Tibial nerve (tissue), 4 donors: ENCODE data around the gene COBLL1. TPM values are rescaled to one million over a fixed set of nuclear protein-coding genes. Genes with fewer than 3 reads are reported as not detected.

ENCODE experiments used
- DNase-seq, 2 donors: peaks; one replicate each; pipeline ENCODE4 v3.0.0-alpha.2; 2019; ENCODE audit warnings: low spot score in 2 of 2
- H3K27ac ChIP-seq, 4 donors: fragments of 200-600 bp; sonication (generic) in 3 of 4; one replicate each; pipeline ENCODE4 v1.5.1; 2017 to 2019; ENCODE audit warnings: mild to moderate bottlenecking in 1 of 4
- H3K27me3 ChIP-seq, 2 donors: fragments of 200-600 bp; sonication (generic) in 1 of 2; one replicate each; pipeline versions ENCODE4 v1.5.1 to v1.6.0; 2017 to 2019
- H3K36me3 ChIP-seq, 3 donors: fragments of 200-600 bp; sonication (generic); one replicate each; pipeline ENCODE4 v1.5.1; 2018 to 2019
- H3K4me1 ChIP-seq, 4 donors: fragments of 200-600 bp; sonication (generic) in 3 of 4; one replicate each; pipeline ENCODE4 v1.5.1; 2017 to 2019
- H3K4me3 ChIP-seq, 4 donors: fragments of 200-600 bp; sonication (generic) in 3 of 4; one replicate each; pipeline ENCODE4 v1.5.1; 2017 to 2019; ENCODE audit warnings: mild to moderate bottlenecking in 1 of 4, moderate library complexity in 1 of 4
- H3K9me3 ChIP-seq, 4 donors: fragments of 200-600 bp; sonication (generic) in 3 of 4; one replicate each; pipeline ENCODE4 v1.5.1; 2017 to 2019
- EP300 ChIP-seq, 2 donors: sonication (generic); formaldehyde crosslinking; IDR thresholded peaks; one replicate each; pipeline ENCODE4 v1.6.1; 2017; ENCODE audit warnings: antibody characterized with exemption in 2 of 2, mild to moderate bottlenecking in 1 of 2
- POLR2A ChIP-seq, 2 donors: fragments of 450-650 bp; IDR thresholded peaks; one replicate each; pipeline ENCODE4 v1.6.1; 2017; ENCODE audit warnings: antibody characterized with exemption in 2 of 2, mild to moderate bottlenecking in 2 of 2, moderate library complexity in 2 of 2
- WGBS, 2 donors: methylation state at CpG; one replicate each; pipeline ENCODE4 v1.1.5; 2018; 5-methylcytosine and 5-hydroxymethylcytosine counted together
- total RNA-seq, 4 donors: library from RNA; depleted of rRNA; stranded (reverse); fragments of >200 nt; gene quantifications; one replicate each; pipeline ENCODE4 v1.1.0, GENCODE V29; 2016
- TF ChIP-seq, protein P1 (sequence below), 5 experiments: fragments of 200-600 bp in 3 of 5; fragments of 450-650 bp in 2 of 5; sonication (generic) in 3 of 5; IDR thresholded peaks; one replicate each; pipeline ENCODE4 v1.5.1; 2016 to 2019; ENCODE audit warnings: antibody characterized with exemption in 5 of 5, mild to moderate bottlenecking in 3 of 5, moderate library complexity in 2 of 5

The COBLL1 gene
- total RNA-seq, 4 donors from 2014 or later: 117 to 190 (median 146) TPM

- Histone ChIP-seq H3K4me1 (no peaks in the 10 kb centered on the region), H3K4me3 (no peak overlapping the region), H3K27me3 (no peaks in the 10 kb centered on the region), H3K36me3 (peaks cover 0 to 22% (median 0%) of the 10 kb centered on the region in 3 donors), H3K9me3 (no peaks in the 10 kb centered on the region), H3K27ac (no peak overlapping the region)
- WGBS, 2 donors: 85 to 86% methylated on average over 4 of the region's 4 CpGs
- DNase-seq: no peak
- TF ChIP-seq POLR2A (IDR thresholded peaks at IDR 0.05) (no peak), EP300 (IDR thresholded peaks at IDR 0.05) (no peak)
- TF ChIP-seq, protein P1, sequence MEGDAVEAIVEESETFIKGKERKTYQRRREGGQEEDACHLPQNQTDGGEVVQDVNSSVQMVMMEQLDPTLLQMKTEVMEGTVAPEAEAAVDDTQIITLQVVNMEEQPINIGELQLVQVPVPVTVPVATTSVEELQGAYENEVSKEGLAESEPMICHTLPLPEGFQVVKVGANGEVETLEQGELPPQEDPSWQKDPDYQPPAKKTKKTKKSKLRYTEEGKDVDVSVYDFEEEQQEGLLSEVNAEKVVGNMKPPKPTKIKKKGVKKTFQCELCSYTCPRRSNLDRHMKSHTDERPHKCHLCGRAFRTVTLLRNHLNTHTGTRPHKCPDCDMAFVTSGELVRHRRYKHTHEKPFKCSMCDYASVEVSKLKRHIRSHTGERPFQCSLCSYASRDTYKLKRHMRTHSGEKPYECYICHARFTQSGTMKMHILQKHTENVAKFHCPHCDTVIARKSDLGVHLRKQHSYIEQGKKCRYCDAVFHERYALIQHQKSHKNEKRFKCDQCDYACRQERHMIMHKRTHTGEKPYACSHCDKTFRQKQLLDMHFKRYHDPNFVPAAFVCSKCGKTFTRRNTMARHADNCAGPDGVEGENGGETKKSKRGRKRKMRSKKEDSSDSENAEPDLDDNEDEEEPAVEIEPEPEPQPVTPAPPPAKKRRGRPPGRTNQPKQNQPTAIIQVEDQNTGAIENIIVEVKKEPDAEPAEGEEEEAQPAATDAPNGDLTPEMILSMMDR (IDR thresholded peaks at IDR 0.05): no peak
Measured at GRCh38 chr2:164678631-164679149, 162.9 kb downstream of the COBLL1 start.

GRCh38 chr2:164677733-164678132 is 163.9 kb downstream of the COBLL1 start:
- no peaks in the 10 kb centered on the region for H3K27me3 ChIP-seq
- H3K27ac ChIP-seq: no peak overlapping the region
- H3K4me1 ChIP-seq: no peaks in the 10 kb centered on the region
- H3K9me3 ChIP-seq: no peaks in the 10 kb centered on the region
- peaks cover 0 to 22% (median 0%) of the 10 kb centered on the region in 3 donors for H3K36me3 ChIP-seq
- DNase-seq: no peak
- TF ChIP-seq EP300 (IDR thresholded peaks at IDR 0.05) (no peak), POLR2A (IDR thresholded peaks at IDR 0.05) (no peak)
- TF ChIP-seq, protein P1 (IDR thresholded peaks at IDR 0.05): no peak
- H3K4me3 ChIP-seq: no peak overlapping the region
- WGBS, 2 donors: 84 to 88% methylated on average over 1 of the region's 1 CpG

DNA sequence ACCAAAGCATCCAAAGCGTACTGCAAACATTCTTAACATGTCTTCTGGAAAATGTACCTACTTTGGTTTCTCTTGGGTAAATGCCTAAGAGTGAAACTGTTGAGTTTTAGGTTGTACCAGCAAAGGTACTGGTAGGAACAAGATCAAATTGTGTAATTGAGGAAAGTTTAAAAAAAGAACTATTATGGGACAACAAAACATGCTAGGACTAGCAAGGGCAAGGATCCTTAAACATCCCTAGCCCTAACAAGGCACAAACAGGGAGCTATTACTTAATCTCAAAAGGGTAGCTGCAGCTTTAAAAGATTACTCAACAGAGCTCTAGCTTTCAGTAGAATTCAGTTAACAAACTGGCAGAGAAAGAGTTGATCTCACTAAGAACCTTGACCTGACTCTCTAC is 164.4 kb downstream of the COBLL1 start:
- 87 to 95% methylated on average over 1 of the region's 1 CpG for WGBS, 2 donors
- DNase-seq: no peak
- H3K4me3 ChIP-seq: no peak overlapping the region
- H3K36me3 ChIP-seq: peaks cover 0 to 22% (median 0%) of the 10 kb centered on the region in 3 donors
- no peaks in the 10 kb centered on the region for H3K27me3 ChIP-seq
- no peaks in the 10 kb centered on the region for H3K9me3 ChIP-seq
- TF ChIP-seq EP300 (IDR thresholded peaks at IDR 0.05): no peak
- TF ChIP-seq, protein P1 (IDR thresholded peaks at IDR 0.05): no peak
- TF ChIP-seq POLR2A (IDR thresholded peaks at IDR 0.05): no peak
- no peaks in the 10 kb centered on the region for H3K4me1 ChIP-seq
- H3K27ac ChIP-seq: no peak overlapping the region

DNA sequence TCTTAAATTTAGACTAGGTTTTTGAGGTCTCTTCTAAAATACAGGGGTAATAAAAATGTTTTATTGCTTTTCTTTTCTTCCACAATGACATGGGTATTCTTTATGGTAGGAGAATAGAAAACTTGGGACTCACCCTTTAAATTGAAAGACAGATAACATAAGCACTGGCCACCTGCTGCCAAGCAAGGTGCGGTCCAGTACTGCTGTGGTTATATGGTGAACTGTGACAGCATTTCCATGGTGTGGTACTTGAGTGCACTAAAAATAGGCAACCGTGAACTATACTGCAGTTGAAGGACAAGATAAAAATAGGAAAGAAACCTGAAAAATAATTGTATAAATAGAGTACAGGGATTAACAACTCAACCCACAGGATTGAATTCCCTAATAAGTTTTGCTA is 165.9 kb downstream of the COBLL1 start:
- H3K36me3 ChIP-seq: peaks cover 0 to 16% (median 0%) of the 10 kb centered on the region in 3 donors
- no peaks in the 10 kb centered on the region for H3K27me3 ChIP-seq
- no peak overlapping the region for H3K4me3 ChIP-seq
- no peak overlapping the region for H3K27ac ChIP-seq
- peaks cover 0 to 12% (median 0%) of the 10 kb centered on the region in 4 donors for H3K4me1 ChIP-seq
- 92% methylated on average over 2 of the region's 2 CpGs for WGBS, 2 donors
- DNase-seq: no peak
- TF ChIP-seq POLR2A (IDR thresholded peaks at IDR 0.05): no peak
- TF ChIP-seq, protein P1 (IDR thresholded peaks at IDR 0.05): no peak
- TF ChIP-seq EP300 (IDR thresholded peaks at IDR 0.05): no peak
- H3K9me3 ChIP-seq: no peaks in the 10 kb centered on the region

- no peak for DNase-seq
- H3K27me3 ChIP-seq: no peaks in the 10 kb centered on the region
- TF ChIP-seq POLR2A (IDR thresholded peaks at IDR 0.05) (no peak), EP300 (IDR thresholded peaks at IDR 0.05) (no peak)
- TF ChIP-seq, protein P1 (IDR thresholded peaks at IDR 0.05): no peak
- H3K36me3 ChIP-seq: peaks cover 0 to 16% (median 0%) of the 10 kb centered on the region in 3 donors
- peaks cover 0 to 12% (median 0%) of the 10 kb centered on the region in 4 donors for H3K4me1 ChIP-seq
- H3K27ac ChIP-seq: no peak overlapping the region
- H3K9me3 ChIP-seq: no peaks in the 10 kb centered on the region
- H3K4me3 ChIP-seq: no peak overlapping the region
- 77 to 78% methylated on average over 2 of the region's 2 CpGs for WGBS, 2 donors
Measured at GRCh38 chr2:164675027-164675426, 166.6 kb downstream of the COBLL1 start.
